Type B pancreatic cell (in vitro differentiated cells): ENCODE results near the gene PRLR. TPM values are rescaled to one million over a fixed set of nuclear protein-coding genes. Genes with fewer than 3 reads are reported as not detected.
"Not testable (repeated sequence)": the region's sequence is repeated elsewhere in the genome, so short reads cannot be mapped to it uniquely, and the experiment has no call there.

Source experiments
- DNase-seq: peaks from one replicate; pipeline ENCODE4 v3.0.0; 2021; ENCODE audit warnings: mixed read lengths; ENCODE audit not compliant: unreplicated experiment; ENCODE audit errors: extremely low spot score
- H3K27ac Mint-ChIP-seq: 2 replicates; pipeline ENCODE4 v1.8.0; 2021; ENCODE audit warnings: mild to moderate bottlenecking, mixed read lengths
- H3K27me3 Mint-ChIP-seq: 2 replicates; pipeline ENCODE4 v1.8.0; 2021; ENCODE audit warnings: mixed read lengths
- H3K36me3 Mint-ChIP-seq: 2 replicates; pipeline ENCODE4 v1.8.0; 2021; ENCODE audit warnings: mixed read lengths
- H3K4me1 Mint-ChIP-seq: one replicate; pipeline ENCODE4 v1.8.0; 2021; ENCODE audit warnings: mixed read lengths; ENCODE audit not compliant: unreplicated experiment
- H3K4me3 Mint-ChIP-seq: 2 replicates; pipeline ENCODE4 v1.8.0; 2021; ENCODE audit warnings: mild to moderate bottlenecking, mixed read lengths
- H3K9me3 Mint-ChIP-seq: 2 replicates; pipeline ENCODE4 v1.8.0; 2021; ENCODE audit warnings: mixed read lengths
- total RNA-seq: library from RNA; stranded (reverse); gene quantifications from 2 replicates; pipeline ENCODE4 v1.2.1, GENCODE V29; 2021; ENCODE audit warnings: low replicate concordance
- TF ChIP-seq, protein P1 (sequence below): fragments of 200-600 bp; sonication (generic); conservative IDR thresholded peaks from 2 replicates; pipeline ENCODE4 v1.5.0; 2021; ENCODE audit warnings: antibody characterized with exemption, mild to moderate bottlenecking

Gene PRLR
- total RNA-seq, 1 donor from 2014 or later: 6.7 TPM

DNA sequence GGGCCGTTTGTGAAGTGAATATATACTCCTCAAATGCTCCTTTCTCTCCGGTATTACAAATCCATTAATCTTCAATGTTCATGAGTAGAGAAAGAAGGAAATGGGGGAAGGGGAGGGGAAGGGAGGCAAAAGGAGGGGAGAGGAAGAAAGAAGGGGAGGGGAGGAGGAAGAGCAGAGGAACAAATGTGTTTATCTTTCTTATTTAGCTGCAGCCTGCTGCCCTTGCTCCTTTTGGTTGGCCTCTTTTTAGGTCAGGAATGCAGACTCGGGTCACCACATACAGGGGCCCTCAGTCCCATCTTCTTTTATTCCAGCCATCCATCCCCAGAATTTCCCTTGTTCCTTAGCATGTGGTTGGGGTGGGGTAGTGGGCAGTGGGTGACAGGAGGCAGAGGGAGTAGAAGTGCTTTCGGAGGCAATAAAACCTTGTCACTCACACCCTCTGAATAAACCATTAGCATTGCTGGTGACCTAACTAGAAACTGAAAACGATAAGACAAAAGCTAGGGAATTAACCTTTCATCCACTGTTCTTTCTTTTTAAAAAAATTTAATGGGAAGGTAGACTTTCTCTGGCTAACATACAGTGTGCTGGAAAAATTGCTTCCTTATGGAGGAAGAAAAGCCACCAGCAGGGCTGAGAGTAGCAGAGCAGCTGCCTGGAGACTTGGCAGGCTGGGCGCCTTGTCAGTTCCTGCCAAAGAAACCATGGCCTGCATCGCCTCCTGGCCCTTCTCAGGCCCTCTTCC is 16.8 kb upstream of the PRLR start:
- no peaks in the 10 kb centered on the region for H3K36me3 Mint-ChIP-seq
- H3K4me3 Mint-ChIP-seq: peak overlapping the region; percentile 30
- H3K27ac Mint-ChIP-seq: peak overlapping the region; percentile 30
- no peak for DNase-seq
- H3K4me1 Mint-ChIP-seq: peaks cover 31% of the 10 kb centered on the region
- no peaks in the 10 kb centered on the region for H3K27me3 Mint-ChIP-seq
- TF ChIP-seq, protein P1, sequence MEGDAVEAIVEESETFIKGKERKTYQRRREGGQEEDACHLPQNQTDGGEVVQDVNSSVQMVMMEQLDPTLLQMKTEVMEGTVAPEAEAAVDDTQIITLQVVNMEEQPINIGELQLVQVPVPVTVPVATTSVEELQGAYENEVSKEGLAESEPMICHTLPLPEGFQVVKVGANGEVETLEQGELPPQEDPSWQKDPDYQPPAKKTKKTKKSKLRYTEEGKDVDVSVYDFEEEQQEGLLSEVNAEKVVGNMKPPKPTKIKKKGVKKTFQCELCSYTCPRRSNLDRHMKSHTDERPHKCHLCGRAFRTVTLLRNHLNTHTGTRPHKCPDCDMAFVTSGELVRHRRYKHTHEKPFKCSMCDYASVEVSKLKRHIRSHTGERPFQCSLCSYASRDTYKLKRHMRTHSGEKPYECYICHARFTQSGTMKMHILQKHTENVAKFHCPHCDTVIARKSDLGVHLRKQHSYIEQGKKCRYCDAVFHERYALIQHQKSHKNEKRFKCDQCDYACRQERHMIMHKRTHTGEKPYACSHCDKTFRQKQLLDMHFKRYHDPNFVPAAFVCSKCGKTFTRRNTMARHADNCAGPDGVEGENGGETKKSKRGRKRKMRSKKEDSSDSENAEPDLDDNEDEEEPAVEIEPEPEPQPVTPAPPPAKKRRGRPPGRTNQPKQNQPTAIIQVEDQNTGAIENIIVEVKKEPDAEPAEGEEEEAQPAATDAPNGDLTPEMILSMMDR: peak; percentile 47
- H3K9me3 Mint-ChIP-seq: no peaks in the 10 kb centered on the region

GRCh38 chr5:35246411-35246810 is 16.1 kb upstream of the PRLR start:
- Mint-ChIP-seq H3K36me3 (no peaks in the 10 kb centered on the region), H3K27me3 (no peaks in the 10 kb centered on the region), H3K4me1 (peaks cover 32% of the 10 kb centered on the region), H3K4me3 (peak overlapping the region; percentile 17), H3K9me3 (no peaks in the 10 kb centered on the region), H3K27ac (peak overlapping the region; percentile 30)
- TF ChIP-seq, protein P1: peak; percentile 50
- no peak for DNase-seq

DNA sequence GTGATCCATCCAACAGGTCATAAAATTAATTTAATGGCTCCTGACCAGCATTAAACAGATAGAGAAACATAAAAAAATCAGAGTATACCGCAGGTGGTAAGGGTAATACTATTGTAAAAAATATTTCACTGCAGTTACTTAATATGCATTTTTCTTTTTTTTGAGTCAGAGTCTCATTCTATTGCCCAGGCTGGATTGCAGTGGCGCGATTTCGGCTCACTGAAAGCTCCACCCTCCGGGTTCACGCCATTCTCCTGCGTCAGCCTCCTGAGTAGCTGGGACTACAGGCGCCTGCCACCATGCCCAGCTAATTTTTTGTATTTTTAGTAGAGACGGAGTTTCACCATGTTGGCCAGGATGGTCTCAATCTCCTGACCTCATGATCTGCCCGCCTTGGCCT is 15.1 kb upstream of the PRLR start:
- not testable (repeated sequence) for H3K27ac Mint-ChIP-seq, DNase-seq, H3K36me3 Mint-ChIP-seq, H3K27me3 Mint-ChIP-seq, H3K9me3 Mint-ChIP-seq, H3K4me3 Mint-ChIP-seq
- H3K4me1 Mint-ChIP-seq: peaks cover 32% of the 10 kb centered on the region

DNA sequence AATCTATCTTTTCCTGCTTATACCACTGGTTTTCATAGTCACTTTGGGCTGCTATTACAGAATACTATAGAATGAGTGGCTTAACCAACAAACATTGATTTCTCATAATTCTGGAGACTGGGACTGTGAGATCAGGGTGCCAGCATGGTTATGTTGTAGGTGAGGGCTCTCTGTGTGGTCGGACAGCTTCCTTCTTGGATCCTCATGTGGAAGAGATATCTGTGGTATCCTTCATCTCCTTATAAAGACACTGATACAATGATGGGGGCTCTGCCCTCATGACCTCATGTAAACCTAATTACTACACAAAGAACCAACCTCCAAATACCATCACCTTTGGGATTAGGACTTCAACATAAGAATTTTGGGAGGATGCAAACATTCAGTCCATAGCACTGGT is 13.9 kb upstream of the PRLR start:
- DNase-seq: no peak
- peaks cover 27% of the 10 kb centered on the region for H3K4me1 Mint-ChIP-seq
- no peaks in the 10 kb centered on the region for H3K36me3 Mint-ChIP-seq
- no peak overlapping the region for H3K27ac Mint-ChIP-seq
- no peak overlapping the region for H3K4me3 Mint-ChIP-seq
- no peaks in the 10 kb centered on the region for H3K27me3 Mint-ChIP-seq
- TF ChIP-seq, protein P1: no peak
- H3K9me3 Mint-ChIP-seq: no peaks in the 10 kb centered on the region

DNA sequence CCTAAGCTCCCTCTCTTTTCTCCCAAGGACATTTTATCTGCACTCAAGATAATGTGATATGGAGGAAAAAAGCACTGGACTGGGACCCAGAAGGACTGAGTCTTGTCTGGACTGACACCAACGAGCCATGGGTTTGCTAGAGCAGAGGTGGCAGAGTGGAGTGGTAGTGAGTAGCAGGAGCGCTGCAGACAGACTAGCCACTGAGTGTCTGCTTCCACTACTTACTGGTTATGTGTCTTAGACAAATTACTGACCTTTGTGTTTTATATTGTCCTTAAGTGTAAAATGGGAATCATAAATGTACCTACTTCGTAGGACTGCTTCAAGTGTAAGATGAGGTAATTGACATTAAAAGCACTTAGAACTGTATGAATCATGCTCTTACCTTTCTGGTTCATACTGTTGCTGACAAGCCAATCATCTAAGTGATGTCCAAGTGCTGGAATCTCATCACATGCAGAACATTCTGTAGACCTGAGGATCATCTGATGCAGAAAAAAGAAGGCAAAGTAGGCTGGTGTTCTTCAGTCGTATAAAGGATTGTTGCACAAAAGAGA is 12.5 kb upstream of the PRLR start:
- no peak overlapping the region for H3K27ac Mint-ChIP-seq
- no peaks in the 10 kb centered on the region for H3K27me3 Mint-ChIP-seq
- H3K4me1 Mint-ChIP-seq: peaks cover 27% of the 10 kb centered on the region
- H3K9me3 Mint-ChIP-seq: no peaks in the 10 kb centered on the region
- H3K4me3 Mint-ChIP-seq: no peak overlapping the region
- DNase-seq: no peak
- TF ChIP-seq, protein P1: no peak
- no peaks in the 10 kb centered on the region for H3K36me3 Mint-ChIP-seq

- peaks cover 4% of the 10 kb centered on the region for H3K9me3 Mint-ChIP-seq
- H3K4me3 Mint-ChIP-seq: no peak overlapping the region
- H3K4me1 Mint-ChIP-seq: peaks cover 14% of the 10 kb centered on the region
- no peak overlapping the region for H3K27ac Mint-ChIP-seq
- no peaks in the 10 kb centered on the region for H3K27me3 Mint-ChIP-seq
- H3K36me3 Mint-ChIP-seq: no peaks in the 10 kb centered on the region
- TF ChIP-seq, protein P1: no peak
- no peak for DNase-seq
These were observed 10.6 kb upstream of the PRLR start for GRCh38 chr5:35240892-35241291.
